T-helper 2 cell treated with Interferon-gamma antibody and Interleukin-4, amounts not matched to agents 5 μg/mL and 100 μg/mL, for 36 hours (primary cell): ENCODE data around the gene PDE8B.
"Not testable (repeated sequence)": the region's sequence is repeated elsewhere in the genome, so short reads cannot be mapped to it uniquely, and the experiment has no call there.

ENCODE experiments used
- DNase-seq: peaks from one replicate; pipeline ENCODE4 v3.0.0; 2021; ENCODE audit warnings: low spot score
- H3K27ac Mint-ChIP-seq: one replicate; pipeline ENCODE4 v1.8.0; 2021; ENCODE audit warnings: mild to moderate bottlenecking, mixed read lengths
- H3K27me3 Mint-ChIP-seq: one replicate; pipeline ENCODE4 v1.8.0; 2021; ENCODE audit warnings: low read depth, mixed read lengths
- H3K36me3 Mint-ChIP-seq: one replicate; pipeline ENCODE4 v1.8.0; 2021; ENCODE audit warnings: low read depth, mixed read lengths
- H3K4me1 Mint-ChIP-seq: one replicate; pipeline ENCODE4 v1.8.0; 2021; ENCODE audit warnings: low read depth, mixed read lengths
- H3K4me3 Mint-ChIP-seq: one replicate; pipeline ENCODE4 v1.8.0; 2022; ENCODE audit warnings: mild to moderate bottlenecking, moderate library complexity, mixed read lengths
- H3K9me3 Mint-ChIP-seq: one replicate; pipeline ENCODE4 v1.8.0; 2021; ENCODE audit warnings: mixed read lengths

Gene PDE8B

DNA sequence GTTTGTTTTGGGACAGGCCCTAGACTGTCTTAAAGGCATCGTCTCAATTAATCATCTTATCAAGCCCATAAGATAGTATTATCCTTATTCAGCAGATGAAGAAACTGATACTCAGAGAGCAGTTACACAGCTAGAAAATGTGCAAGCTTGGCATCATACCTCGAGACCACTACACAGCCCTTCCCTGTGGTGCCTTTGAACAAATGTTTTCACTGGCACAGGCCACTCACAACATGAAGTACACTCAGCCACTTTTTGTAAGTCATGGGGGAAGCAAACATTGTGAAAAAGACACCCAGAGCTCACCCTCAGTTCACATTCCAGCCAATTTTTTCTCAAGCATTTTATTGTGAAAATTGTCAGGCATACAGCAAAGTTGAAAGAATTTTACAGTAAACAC is 159.1 kb downstream of the PDE8B start:
- H3K4me1 Mint-ChIP-seq = no peaks in the 10 kb centered on the region
- no peaks in the 10 kb centered on the region for H3K27me3 Mint-ChIP-seq
- H3K36me3 Mint-ChIP-seq = no peaks in the 10 kb centered on the region
- no peaks in the 10 kb centered on the region for H3K9me3 Mint-ChIP-seq
- DNase-seq = no peak
- no peak overlapping the region for H3K27ac Mint-ChIP-seq
- no peak overlapping the region for H3K4me3 Mint-ChIP-seq

DNA sequence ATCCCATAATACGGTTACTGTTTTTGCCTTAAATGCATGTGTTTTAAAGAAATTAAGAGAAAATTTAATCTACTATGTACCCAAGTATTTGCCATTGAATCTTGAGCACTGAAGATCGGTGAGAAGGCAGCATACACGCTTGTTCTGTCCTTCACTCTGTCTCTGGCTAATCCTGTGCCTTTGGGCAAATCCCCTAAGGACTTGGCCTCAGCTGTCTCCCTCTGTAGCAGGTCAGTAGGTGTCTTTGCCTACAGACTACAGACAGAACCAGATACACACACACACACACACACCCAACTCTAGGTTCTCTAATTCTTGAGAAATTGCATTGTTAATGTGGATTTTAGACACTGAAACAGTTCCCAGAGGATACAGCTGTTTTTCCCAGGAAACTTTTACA is 164.2 kb downstream of the PDE8B start:
- H3K4me3 Mint-ChIP-seq = no peak overlapping the region
- H3K4me1 Mint-ChIP-seq = peaks cover 13% of the 10 kb centered on the region
- no peaks in the 10 kb centered on the region for H3K9me3 Mint-ChIP-seq
- no peak overlapping the region for H3K27ac Mint-ChIP-seq
- H3K36me3 Mint-ChIP-seq = no peaks in the 10 kb centered on the region
- DNase-seq = no peak
- no peaks in the 10 kb centered on the region for H3K27me3 Mint-ChIP-seq

DNA sequence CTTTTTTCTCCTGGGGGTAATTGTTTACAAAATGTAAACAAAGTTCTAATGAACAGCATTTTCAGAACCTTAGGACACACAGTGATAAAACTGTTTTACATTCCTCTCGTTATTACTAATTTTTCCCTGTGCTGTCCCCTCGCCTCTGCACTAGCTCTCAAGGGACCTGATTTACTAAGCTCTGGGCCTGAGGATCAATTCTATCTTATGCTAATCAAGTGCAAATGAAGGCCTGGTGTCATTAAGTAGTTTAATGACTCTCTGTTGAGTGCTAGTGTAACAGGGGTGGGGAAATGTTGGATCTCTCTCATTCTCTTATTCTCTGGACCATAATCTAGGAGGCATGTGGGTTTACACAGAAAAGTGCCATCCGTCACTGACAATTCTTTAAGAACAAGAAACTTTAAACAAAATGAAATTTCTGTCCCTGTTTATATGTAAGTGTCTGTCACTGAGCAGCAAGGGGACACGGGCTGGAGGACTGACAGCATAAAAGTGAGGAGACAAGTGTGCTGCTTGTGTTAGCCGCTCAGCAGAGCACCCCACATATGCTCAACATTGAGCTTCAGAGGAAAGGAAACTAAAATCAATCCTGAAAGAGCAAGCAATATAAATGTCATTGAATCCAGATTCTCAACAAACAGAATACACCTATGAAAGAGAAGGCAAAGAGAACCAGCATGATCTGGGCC is 166.3 kb downstream of the PDE8B start:
- H3K9me3 Mint-ChIP-seq = no peaks in the 10 kb centered on the region

DNA sequence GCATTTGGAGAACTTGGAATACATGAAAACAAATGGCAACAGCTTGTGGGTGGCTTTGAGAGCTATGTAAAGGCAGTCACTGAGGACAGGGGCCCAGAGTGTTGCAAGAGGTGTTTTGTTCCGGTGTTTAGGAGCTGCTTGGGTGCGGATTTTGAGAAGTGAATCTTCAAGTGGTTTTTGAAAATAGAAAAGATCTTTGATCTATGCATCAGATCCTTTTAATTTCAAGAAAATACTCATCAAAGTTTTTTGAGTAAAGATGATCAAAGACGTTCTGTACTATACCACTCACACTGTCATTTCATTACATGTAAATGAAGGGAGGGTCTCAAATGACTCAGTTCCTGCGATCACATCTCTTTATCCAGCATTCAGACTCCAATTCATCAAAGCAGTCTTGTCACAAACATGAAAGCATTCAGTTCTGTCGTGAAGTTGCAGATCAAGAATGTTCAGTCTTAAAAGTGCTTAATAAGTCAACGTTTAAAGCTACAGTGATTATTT is 169.1 kb downstream of the PDE8B start:
- Mint-ChIP-seq H3K4me1 (peaks cover 30% of the 10 kb centered on the region), H3K9me3 (peaks cover 12% of the 10 kb centered on the region)
- DNase-seq = peak; percentile 69

More for the DNA sequence above, 166.3 kb downstream of the PDE8B start:
- Mint-ChIP-seq H3K27ac (no peak overlapping the region), H3K36me3 (peaks cover 2% of the 10 kb centered on the region), H3K4me3 (no peak overlapping the region), H3K4me1 (peaks cover 30% of the 10 kb centered on the region), H3K27me3 (no peaks in the 10 kb centered on the region)
- DNase-seq = no peak

DNA sequence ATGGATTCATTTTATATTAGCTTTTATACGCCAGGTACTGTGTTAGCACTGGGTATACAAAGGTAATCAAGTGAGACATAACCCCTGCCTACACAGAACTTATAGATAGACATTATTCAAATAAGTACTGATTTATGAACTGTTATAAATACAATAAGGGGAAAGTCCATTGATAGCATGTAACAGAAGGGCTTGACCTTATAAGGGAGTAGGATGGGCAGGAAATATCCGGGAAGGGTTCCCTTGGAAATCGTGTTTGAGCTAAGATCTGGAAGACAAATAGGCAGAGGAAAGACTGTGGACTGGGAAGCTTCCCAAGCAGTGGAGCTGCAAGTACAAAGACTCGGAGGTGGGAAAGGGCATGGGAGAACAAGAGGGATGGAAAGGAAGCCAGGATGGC is 170.2 kb downstream of the PDE8B start:
- Mint-ChIP-seq H3K27ac (peak overlapping the region; percentile 47), H3K4me3 (no peak overlapping the region), H3K27me3 (no peaks in the 10 kb centered on the region), H3K4me1 (peaks cover 30% of the 10 kb centered on the region), H3K9me3 (peaks cover 18% of the 10 kb centered on the region), H3K36me3 (peaks cover 6% of the 10 kb centered on the region)
- no peak for DNase-seq

More for the DNA sequence above, 169.1 kb downstream of the PDE8B start:
- peak overlapping the region; percentile 88 for H3K27ac Mint-ChIP-seq
- peak overlapping the region; percentile 40 for H3K4me3 Mint-ChIP-seq
- no peaks in the 10 kb centered on the region for H3K27me3 Mint-ChIP-seq
- peaks cover 2% of the 10 kb centered on the region for H3K36me3 Mint-ChIP-seq

DNA sequence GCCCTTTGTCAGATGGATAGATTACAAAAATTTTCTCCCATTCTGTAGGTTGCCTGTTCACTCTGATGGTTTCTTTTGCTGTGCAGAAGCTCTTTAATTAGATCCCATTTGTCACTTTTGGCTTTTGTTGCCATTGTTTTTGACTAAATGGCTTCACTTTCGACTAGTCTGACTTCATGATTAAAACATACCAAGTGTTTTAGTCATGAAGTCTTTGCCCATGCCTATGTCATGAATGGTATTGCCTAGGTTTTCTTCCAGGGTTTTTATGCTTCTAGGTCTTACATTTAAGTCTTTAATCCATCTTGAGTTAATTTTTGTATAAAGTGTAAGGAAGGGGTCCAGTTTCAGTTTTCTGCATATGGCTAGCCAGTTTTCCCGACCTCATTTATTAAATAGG is 172.9 kb downstream of the PDE8B start:
- Mint-ChIP-seq H3K4me1 (peaks cover 27% of the 10 kb centered on the region), H3K9me3 (peaks cover 18% of the 10 kb centered on the region)
- DNase-seq, H3K36me3 Mint-ChIP-seq, H3K4me3 Mint-ChIP-seq, H3K27ac Mint-ChIP-seq, H3K27me3 Mint-ChIP-seq: not testable (repeated sequence)

DNA sequence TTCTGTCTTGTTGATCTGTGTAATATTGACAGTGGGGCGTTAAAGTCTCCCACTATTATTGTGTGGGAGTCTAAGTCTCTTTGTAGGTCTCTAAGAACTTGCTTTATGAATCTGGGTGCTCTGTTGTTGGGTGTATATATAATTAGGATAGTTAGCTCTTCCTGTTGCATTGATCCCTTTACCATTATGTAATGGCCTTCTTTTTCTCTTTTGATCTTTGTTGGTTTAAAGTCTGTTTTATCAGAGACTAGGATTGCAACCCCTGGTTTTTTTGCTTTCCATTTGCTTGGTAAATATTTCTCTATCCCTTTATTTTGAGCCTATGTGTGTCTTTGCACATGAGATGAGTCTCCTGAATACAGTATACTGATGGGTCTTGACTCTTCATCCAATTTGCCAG is 175.9 kb downstream of the PDE8B start:
- not testable (repeated sequence) for H3K36me3 Mint-ChIP-seq, H3K27me3 Mint-ChIP-seq, H3K4me1 Mint-ChIP-seq, DNase-seq, H3K4me3 Mint-ChIP-seq, H3K27ac Mint-ChIP-seq
- H3K9me3 Mint-ChIP-seq = peaks cover 18% of the 10 kb centered on the region

DNA sequence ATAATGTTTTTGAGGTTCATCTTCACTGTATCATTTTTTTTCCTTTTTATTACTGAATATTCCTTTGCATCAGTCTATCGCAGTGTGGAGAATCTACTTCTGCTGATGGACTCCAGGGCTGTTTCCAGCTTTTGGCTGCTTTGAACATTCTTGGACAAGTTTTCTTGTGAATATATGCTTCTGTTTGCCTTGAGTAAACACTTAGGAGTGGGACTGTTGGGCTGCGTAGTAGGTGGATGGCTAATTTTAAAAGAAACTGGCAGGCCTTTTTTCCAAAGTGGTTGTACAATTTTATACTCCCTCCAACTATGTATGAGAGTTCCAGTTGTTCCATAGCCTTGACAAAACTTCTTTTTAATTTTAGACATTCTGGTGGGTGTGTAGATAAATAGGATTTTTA is 179.3 kb downstream of the PDE8B start:
- H3K27me3 Mint-ChIP-seq = no peaks in the 10 kb centered on the region
- DNase-seq = no peak
- no peak overlapping the region for H3K27ac Mint-ChIP-seq
- no peak overlapping the region for H3K4me3 Mint-ChIP-seq
- H3K9me3 Mint-ChIP-seq = peaks cover 6% of the 10 kb centered on the region
- peaks cover 3% of the 10 kb centered on the region for H3K36me3 Mint-ChIP-seq
- no peaks in the 10 kb centered on the region for H3K4me1 Mint-ChIP-seq

DNA sequence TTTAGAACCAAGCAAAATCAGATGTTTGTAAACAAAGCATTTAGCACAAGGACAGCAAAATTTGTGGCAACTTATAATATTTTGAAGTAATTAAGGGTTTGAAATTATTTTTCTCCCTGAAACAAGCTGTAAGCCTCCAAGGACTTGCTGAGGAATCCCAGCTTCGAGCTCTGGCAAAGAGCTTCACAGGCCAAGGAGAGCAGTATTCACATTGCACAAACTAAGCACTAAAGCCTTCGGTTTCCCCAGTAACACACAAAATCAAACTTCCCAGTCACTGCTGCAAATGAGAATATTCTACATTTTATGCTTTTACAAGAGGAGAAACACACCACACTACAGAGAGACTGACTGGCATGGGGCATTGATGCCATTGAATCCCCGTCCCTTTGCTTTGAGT is 179.7 kb downstream of the PDE8B start:
- no peak overlapping the region for H3K27ac Mint-ChIP-seq
- peaks cover 3% of the 10 kb centered on the region for H3K36me3 Mint-ChIP-seq
- DNase-seq = no peak
- no peak overlapping the region for H3K4me3 Mint-ChIP-seq
- no peaks in the 10 kb centered on the region for H3K4me1 Mint-ChIP-seq
- peaks cover 3% of the 10 kb centered on the region for H3K9me3 Mint-ChIP-seq
- no peaks in the 10 kb centered on the region for H3K27me3 Mint-ChIP-seq

DNA sequence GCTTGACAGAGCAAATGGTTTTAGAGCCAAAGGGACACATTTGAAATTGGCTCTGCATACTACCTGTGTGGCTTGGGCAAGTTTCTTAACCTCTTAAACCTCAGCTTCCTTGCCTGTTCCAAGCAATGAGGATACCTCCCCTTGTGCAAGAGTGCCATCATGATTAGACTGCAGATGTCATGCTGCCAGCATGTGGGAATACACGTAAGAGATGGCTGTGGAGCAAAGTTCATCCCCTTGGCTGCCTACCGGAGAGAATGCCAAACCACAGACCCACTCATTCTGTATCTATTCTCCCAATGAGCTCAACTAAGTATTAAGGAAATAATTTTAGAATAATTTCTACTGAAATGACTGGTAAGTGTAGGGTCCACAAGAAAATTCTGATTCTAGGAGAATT is 180.3 kb downstream of the PDE8B start:
- H3K9me3 Mint-ChIP-seq = no peaks in the 10 kb centered on the region
- H3K27ac Mint-ChIP-seq = no peak overlapping the region
- DNase-seq = no peak
- H3K27me3 Mint-ChIP-seq = no peaks in the 10 kb centered on the region
- H3K4me3 Mint-ChIP-seq = no peak overlapping the region
- H3K4me1 Mint-ChIP-seq = peaks cover 2% of the 10 kb centered on the region
- H3K36me3 Mint-ChIP-seq = no peaks in the 10 kb centered on the region

DNA sequence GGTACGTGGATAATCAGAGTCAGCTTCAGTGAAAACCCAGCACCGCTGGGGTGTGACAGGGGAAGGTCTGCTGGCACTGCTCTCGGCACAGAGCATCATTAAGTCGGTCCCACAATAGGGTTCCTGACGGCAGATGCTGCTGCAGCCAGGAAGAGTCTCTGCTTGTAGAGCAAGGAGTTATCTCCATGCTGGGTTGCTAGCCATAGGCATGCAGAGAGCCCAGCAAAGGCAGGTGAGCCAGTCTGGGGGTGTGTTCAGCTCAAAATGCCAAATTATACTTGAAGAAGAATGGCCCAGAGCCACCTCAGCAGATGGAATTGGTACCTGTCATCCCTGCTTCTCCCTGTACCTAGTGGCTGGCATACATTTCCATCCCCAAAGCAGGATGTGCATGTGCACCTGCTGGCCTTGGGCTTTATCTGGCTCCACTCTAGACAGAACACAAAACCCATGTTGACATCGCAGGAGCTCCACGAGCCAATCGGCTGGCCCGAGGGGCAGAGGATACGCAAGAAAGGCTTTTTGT is 180.8 kb downstream of the PDE8B start:
- Mint-ChIP-seq H3K27me3 (no peaks in the 10 kb centered on the region), H3K9me3 (no peaks in the 10 kb centered on the region), H3K4me1 (peaks cover 6% of the 10 kb centered on the region), H3K36me3 (no peaks in the 10 kb centered on the region), H3K4me3 (no peak overlapping the region), H3K27ac (no peak overlapping the region)
- DNase-seq = no peak

DNA sequence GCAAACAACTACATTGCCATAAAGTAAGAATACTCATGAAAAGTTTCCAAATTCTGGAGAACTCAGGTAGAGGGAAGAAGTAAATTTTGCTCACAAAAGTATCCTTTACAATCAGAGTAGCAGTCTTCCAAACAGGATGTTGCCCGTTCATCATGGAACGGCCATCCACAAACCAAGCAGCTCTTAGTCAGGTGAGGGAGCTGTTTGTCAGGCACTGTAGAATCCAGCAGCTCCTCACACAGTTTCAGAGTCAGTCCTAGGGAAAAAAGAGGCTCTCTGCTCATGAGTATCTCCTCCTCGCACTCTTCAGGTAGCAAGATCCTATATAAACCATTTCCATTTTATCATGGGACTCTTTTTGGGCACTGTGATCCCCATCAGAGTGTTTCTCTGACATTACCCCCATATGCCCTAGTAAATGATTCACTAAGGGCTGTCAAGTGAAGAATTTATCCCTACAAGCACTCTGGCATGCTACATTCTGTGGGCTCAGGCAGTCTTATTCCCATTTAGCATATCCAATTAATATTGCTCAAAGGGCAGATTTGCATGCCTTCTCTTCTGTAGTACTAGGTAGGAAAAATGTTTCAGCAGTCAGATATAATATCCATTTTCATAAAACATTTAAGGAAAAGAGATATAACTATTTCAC is 183.7 kb downstream of the PDE8B start:
- H3K36me3 Mint-ChIP-seq = no peaks in the 10 kb centered on the region
- no peak overlapping the region for H3K4me3 Mint-ChIP-seq
- peaks cover 9% of the 10 kb centered on the region for H3K4me1 Mint-ChIP-seq
- H3K9me3 Mint-ChIP-seq = no peaks in the 10 kb centered on the region
- no peaks in the 10 kb centered on the region for H3K27me3 Mint-ChIP-seq
- H3K27ac Mint-ChIP-seq = no peak overlapping the region
- DNase-seq = no peak

DNA sequence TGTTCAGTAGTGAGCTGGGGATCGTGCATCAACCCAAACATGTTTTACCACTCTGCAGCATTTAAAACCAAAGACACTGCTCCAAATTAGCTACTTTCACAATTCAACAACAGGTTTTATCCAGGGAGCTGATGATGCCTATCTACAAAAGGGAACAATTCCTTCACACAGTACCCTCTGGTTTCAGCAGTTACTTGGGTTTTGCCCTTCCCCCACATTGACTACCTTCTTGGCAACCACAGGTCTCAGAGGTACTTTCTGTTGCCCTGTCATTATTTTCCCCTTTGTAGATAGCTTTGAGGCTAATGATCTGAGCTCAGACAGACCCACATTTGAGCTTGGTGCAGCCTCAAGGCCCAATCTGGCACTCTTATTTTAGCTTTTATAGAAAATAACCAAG is 185.5 kb downstream of the PDE8B start:
- no peak overlapping the region for H3K27ac Mint-ChIP-seq
- no peak overlapping the region for H3K4me3 Mint-ChIP-seq

DNA sequence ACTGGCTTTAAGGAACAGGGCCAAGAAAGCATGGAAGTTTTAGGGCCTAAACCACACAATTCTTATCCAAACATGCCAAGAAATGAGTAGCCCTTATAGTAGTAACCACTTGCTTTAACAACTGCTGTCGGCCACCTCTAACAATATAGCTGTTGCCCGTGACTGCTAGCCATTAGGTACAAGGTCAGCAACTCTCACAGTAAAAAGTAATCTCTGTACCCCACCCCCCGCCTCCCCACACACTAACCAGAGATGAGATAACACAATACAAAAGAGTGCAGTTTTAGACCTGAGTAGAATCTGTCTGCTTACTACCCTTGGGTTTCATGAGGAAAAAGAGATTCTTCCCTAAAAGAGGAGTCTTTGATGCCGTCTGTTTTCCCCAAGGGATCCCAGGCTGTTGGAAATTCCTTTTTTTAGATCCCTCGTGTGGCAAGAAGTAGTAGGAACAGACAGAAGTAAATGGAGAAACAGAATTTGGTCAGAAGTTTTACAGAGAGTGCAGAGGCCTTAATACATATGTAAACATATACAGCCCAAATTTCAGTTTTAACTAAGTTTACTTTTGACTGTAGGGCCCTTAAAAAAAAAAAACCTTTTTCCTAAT is 187.3 kb downstream of the PDE8B start:
- peaks cover 9% of the 10 kb centered on the region for H3K4me1 Mint-ChIP-seq
- H3K27me3 Mint-ChIP-seq = peaks cover 4% of the 10 kb centered on the region
- H3K36me3 Mint-ChIP-seq = no peaks in the 10 kb centered on the region
- no peak for DNase-seq
- H3K4me3 Mint-ChIP-seq = no peak overlapping the region
- no peak overlapping the region for H3K27ac Mint-ChIP-seq
- H3K9me3 Mint-ChIP-seq = no peaks in the 10 kb centered on the region

More for the DNA sequence above, 185.5 kb downstream of the PDE8B start:
- Mint-ChIP-seq H3K27me3 (peaks cover 4% of the 10 kb centered on the region), H3K4me1 (peaks cover 9% of the 10 kb centered on the region), H3K36me3 (no peaks in the 10 kb centered on the region), H3K9me3 (no peaks in the 10 kb centered on the region)
- no peak for DNase-seq
